ENCODE measurements around the gene PGBD2.
"Not testable (repeated sequence)": the region's sequence is repeated elsewhere in the genome, so short reads cannot be mapped to it uniquely, and the experiment has no call there.

Gene PGBD2, protein sequence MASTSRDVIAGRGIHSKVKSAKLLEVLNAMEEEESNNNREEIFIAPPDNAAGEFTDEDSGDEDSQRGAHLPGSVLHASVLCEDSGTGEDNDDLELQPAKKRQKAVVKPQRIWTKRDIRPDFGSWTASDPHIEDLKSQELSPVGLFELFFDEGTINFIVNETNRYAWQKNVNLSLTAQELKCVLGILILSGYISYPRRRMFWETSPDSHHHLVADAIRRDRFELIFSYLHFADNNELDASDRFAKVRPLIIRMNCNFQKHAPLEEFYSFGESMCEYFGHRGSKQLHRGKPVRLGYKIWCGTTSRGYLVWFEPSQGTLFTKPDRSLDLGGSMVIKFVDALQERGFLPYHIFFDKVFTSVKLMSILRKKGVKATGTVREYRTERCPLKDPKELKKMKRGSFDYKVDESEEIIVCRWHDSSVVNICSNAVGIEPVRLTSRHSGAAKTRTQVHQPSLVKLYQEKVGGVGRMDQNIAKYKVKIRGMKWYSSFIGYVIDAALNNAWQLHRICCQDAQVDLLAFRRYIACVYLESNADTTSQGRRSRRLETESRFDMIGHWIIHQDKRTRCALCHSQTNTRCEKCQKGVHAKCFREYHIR

GRCh38 chr1:248906009-248906752 is at the start of gene PGBD2:
Gene PGBD2, plus strand, starts transcription at chr1:248906235. Its CDS starts 7,628 bp downstream, at chr1:248913863.
- DNase-seq (ENCODE audit: low read depth, low spot score): peak; percentile 92

DNA sequence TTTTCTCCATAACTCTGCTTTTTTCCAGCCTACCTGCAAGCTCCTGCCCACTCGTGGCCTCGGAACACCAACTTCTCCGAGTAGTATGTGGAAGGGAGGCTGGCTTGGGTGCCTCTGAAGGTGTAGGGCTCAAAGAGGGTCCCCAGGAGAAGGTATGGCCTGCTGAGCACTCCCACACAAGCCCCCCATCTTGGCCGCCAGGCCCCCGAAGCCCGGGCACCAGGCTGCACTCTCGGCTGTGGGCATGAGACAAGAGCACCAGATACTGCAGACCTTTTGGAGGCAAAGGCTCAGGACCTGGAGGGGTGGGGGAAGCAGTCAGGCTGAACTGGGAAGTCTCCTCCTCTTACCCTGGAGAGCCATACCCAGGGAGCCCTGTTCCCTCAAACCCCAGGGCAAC is 48.8 kb upstream of the PGBD2 start:
- no peak for DNase-seq (ENCODE audit: low read depth, low spot score)

DNA sequence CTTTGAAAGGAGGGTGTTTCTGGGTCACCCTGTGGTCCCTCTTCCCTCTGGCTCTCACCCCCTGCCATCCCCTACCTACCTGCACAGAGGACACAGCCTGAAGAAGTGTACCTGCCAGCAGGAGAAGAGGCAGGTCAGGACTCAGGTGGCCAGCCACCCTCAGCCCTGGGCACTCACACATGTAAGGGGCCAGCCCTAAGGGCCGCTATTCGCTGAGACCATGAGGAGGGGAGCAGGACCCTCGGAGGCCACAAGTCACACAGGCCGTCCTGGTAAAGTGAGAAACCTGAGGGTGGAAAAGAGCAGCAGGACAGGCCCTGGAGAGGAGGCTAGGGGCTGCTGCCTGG is 48.3 kb upstream of the PGBD2 start:
- no peak for DNase-seq (ENCODE audit: low read depth, low spot score)

GRCh38 chr1:248858096-248858890 is 47.7 kb upstream of the PGBD2 start:
- DNase-seq (ENCODE audit: low read depth, low spot score): no peak

GRCh38 chr1:248858891-248859889 is 46.8 kb upstream of the PGBD2 start, which contains the start of gene ZNF692:
Gene ZNF692, minus strand, starts transcription at chr1:248859085. Its CDS starts 776 bp downstream, at chr1:248858309.
- DNase-seq (ENCODE audit: low read depth, low spot score): peak; percentile 93

DNA sequence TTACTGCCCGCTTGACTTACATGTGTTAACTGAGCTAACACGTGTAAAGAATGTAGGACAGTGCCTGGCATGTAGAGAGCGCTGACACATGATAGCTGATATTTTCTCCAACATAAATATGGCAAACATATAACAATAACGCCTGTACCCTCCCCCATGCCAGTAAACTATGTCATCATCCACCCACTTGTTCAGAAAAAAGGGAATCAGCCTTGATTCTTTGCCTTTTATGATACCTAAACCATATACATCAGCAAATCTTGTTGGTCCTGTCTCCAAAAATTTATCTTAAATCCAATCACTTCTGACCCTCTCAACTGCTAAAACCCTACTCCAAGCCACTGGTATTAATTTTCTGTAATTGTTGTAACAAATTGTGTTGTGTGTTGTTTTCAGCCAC is 46.0 kb upstream of the PGBD2 start:
- DNase-seq (ENCODE audit: low read depth, low spot score): no peak

DNA sequence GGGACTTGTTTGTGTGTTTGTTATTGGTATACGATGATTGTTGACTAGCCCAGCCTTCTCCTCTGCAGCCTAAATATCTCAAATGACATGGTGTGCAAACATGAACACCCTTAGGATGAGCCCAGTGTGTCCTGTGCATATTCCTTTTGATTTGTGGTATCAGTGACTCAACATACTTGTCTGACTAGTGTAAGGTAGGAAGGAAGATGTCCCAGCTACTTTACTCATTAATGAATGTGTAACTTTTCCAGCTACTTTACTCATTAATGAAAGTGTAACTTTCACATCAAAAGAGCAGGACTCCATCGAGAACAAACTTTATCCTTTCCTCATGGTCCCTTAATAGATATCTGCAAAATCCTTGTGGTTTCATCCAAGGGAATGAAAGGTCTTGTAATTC is 44.4 kb upstream of the PGBD2 start:
- no peak for DNase-seq (ENCODE audit: low read depth, low spot score)

DNA sequence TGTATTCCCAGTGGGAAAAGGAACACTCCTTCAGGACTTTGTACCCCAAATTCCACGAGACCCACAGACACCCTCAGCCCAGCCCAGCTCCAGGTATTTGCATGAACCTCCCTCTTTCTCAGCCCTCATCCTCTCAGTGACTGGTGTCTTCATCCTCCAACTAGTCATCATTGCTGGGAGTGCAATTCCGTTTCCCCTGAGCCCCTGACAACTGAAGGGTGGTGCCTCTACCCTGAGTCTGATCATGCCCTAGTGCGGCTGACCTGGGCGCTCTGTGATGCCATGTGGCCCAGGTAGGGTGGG is 43.4 kb upstream of the PGBD2 start:
- no peak for DNase-seq (ENCODE audit: low read depth, low spot score)

GRCh38 chr1:248862998-248863881 is 42.8 kb upstream of the PGBD2 start:
- peak; percentile 61 for DNase-seq (ENCODE audit: low read depth, low spot score)

DNA sequence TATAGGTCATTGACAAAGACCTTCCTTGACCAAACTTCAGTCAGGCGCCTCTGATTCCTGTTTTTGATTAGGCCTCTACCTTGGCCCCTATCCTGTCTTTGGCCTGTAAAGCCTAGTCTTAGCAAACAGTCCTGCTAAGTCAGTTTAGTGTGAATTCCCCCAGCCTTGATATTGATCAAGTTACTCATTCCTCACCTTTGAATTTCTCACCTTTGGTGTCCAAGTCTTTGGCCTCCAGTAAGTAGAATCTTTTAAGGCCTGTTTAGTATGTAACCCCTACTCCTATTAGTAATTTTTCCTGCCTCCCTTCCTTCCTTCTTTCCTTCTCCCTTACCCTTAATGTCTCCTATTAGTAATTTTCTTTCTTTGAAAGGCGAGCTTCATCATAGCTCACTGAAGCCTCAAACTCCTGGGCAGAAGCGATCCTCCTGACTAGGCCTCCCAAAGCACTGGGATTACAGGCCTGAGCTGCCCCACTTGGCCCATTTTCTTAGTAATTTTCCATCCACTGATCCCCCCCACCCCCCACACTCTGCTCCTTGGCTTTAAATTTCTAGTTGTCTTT is 34.1 kb upstream of the PGBD2 start:
- no peak for DNase-seq (ENCODE audit: low read depth, low spot score)

- DNase-seq (ENCODE audit: low read depth, low spot score): peak; percentile 32
These were observed 33.2 kb upstream of the PGBD2 start for GRCh38 chr1:248872752-248873408.

GRCh38 chr1:248873409-248873992 is 32.5 kb upstream of the PGBD2 start:
- peak; percentile 92 for DNase-seq (ENCODE audit: low read depth, low spot score)

DNA sequence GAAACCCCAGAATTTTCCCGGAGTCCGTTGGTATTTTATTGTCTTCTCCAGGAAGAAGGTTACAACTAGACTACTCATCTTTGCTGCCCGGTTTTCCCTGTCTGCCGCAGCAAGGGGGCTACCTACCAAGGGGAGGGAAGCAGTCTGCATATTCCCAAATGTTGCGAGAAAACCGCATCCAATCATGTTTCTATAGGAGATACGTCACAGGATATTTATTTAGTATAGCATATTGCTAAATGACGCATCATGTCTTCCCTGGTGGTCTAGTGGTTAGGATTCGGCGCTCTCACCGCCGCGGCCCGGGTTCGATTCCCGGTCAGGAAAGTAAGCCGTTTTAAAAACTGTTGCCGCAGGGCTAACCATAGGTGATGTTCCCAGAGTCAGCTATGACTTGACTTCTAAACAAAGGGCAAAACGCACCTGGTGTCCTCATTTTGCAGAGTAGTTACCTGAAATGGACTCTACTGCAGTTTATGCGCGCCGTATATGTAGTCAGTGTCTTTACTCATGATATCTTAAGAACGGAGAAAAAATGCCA is 32.0 kb upstream of the PGBD2 start:
- peak; percentile 62 for DNase-seq (ENCODE audit: low read depth, low spot score)

- no peak for DNase-seq (ENCODE audit: low read depth, low spot score)
These were observed 24.8 kb upstream of the PGBD2 start for GRCh38 chr1:248881261-248881660.

DNA sequence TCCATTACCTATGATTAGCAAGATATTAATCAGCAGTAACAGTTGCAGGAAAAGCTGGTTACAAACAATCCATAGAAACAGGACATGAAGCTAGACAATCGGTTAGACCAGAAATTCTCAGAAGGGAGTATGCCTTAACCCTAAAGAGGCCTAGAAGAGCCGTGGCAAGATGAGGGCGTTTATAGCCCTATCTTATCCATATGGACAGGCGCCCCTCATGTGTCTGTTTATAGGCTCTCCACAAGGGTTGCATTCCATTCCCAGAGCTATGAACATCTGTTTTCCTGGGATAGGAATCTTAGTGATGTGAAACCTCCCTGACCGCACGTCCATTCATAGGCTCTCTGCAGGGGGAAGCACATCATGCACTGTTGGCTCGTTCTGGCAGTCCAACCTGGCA is 23.6 kb upstream of the PGBD2 start:
- not testable (repeated sequence) for DNase-seq (ENCODE audit: low read depth, low spot score)

DNA sequence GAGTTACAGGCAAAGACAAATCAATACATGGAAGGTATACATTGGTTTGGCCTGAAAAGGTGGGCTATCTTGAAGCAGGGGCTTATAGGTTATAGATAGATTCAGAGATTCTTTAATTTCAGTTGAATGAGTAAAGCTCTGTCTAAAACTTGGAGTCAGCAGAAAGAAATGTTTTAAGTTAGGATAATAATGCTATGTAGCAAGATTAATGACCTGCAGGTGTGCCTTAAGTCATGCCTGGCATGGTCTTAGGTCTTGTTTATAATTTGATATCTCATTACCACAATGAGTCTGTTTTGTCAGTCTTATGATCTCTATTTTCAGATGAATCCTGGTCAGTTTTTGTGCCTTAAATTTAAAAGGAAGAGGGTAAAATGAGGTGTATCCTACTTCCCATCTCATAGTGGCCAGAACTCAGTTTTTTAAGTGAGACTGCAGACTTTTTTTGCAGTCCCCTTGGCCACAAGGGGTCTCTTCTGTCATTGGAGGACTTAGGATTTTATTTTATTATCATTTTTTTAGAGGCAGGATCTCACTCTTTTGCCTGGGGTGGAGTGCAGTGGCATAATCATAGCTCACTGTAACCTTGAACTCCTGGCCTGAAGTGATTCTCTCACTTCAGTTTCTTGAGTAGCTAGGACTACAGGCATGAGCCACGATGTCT is 21.3 kb upstream of the PGBD2 start:
- DNase-seq (ENCODE audit: low read depth, low spot score): no peak

- no peak for DNase-seq (ENCODE audit: low read depth, low spot score)
These were observed 20.4 kb upstream of the PGBD2 start for GRCh38 chr1:248885646-248886045.

Measured in activated naive CD8-positive, alpha-beta T cell treated with anti-CD3 and anti-CD28 coated beads, Interleukin-2, amount 50 U/mL, for 16 hours (primary cell).